Activated CD4-positive, alpha-beta memory T cell treated with anti-CD3 and anti-CD28 coated beads, Interleukin-2, amount 10 ng/mL, durations not matched to agents 7 days and 5 days (primary cell): ENCODE measurements around the gene BCKDK. TPM values are rescaled to one million over a fixed set of nuclear protein-coding genes. Genes with fewer than 3 reads are reported as not detected.
"Not testable (repeated sequence)": the region's sequence is repeated elsewhere in the genome, so short reads cannot be mapped to it uniquely, and the experiment has no call there.

Experiments
- CTCF ChIA-PET: fragments of 350-600 bp; sonication (Branson Sonifier 250); formaldehyde crosslinking; loops from one replicate; lab custom pipeline; 2021; ENCODE audit warnings: antibody characterized with exemption, inconsistent platforms; lab: Charles Lee
- POLR2A ChIA-PET: fragments of 350-600 bp; sonication (Branson Sonifier 250); formaldehyde crosslinking; loops from one replicate; lab custom pipeline; 2021; ENCODE audit warnings: antibody characterized with exemption; lab: Charles Lee
- DNase-seq: peaks from one replicate; pipeline ENCODE4 v3.0.0-alpha.2; 2020
- H3K27ac Mint-ChIP-seq: one replicate; pipeline ENCODE4 v1.8.0; 2021; ENCODE audit warnings: mild to moderate bottlenecking, mixed read lengths
- H3K27me3 Mint-ChIP-seq: one replicate; pipeline ENCODE4 v1.8.0; 2021; ENCODE audit warnings: mixed read lengths
- H3K36me3 Mint-ChIP-seq: one replicate; pipeline ENCODE4 v1.8.0; 2021; ENCODE audit warnings: low read depth, mixed read lengths
- H3K4me1 Mint-ChIP-seq: one replicate; pipeline ENCODE4 v1.8.0; 2021; ENCODE audit warnings: mixed read lengths
- H3K4me3 Mint-ChIP-seq: one replicate; pipeline ENCODE4 v1.8.0; 2021; ENCODE audit warnings: mild to moderate bottlenecking, mixed read lengths
- H3K9me3 Mint-ChIP-seq: one replicate; pipeline ENCODE4 v1.8.0; 2021; ENCODE audit warnings: mixed read lengths
- total RNA-seq, 2 experiments: library from RNA; stranded (reverse); gene quantifications; one replicate each; pipeline ENCODE4 v1.2.3, GENCODE V29; 2021

Gene BCKDK
- total RNA-seq, 2 experiments from 2014 or later, result 32.9 to 34.4 TPM

GRCh38 chr16:31143694-31144148, 35.5 kb downstream of the BCKDK start:
- Mint-ChIP-seq H3K27me3 (peaks cover 9% of the 10 kb centered on the region), H3K36me3 (no peaks in the 10 kb centered on the region), H3K27ac (peak overlapping the region; percentile 52), H3K9me3 (no peaks in the 10 kb centered on the region), H3K4me1 (peaks cover 20% of the 10 kb centered on the region), H3K4me3 (peak overlapping the region; percentile 50)
- POLR2A ChIA-PET, result interaction anchor here (0.7 to 8.1 kb wide), 8 partner anchors 26 to 194 kb away, joined by 3 to 96 read pairs (median 4); partner anchors contain the start of genes FUS, KAT8, ZNF646 and ZNF668
- CTCF ChIA-PET, result interaction anchor here (1.4 to 3.7 kb wide), 7 partner anchors 14 to 329 kb away, joined by 3 to 71 read pairs (median 17); partner anchors contain the start of genes HSD3B7 and KAT8
- no peak for DNase-seq

DNA sequence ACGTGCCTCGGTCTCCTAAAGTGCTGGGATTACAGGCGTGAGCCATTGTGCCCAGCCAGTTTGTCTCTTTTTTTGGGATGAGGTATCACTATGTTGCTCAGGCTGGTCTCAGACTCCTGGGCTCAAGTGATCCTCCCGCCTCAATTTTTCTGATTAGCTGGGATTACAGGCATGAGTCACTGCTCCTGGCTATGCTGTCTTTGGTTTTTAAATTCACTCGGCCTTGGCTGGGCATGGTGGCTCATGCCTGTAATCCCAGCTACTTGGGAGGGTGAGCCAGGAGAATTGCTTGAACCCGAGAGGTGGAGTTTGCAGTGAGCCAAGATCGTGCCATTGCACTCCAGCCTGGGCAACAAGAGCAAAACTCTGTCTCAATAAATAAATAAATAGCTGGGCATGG, 36.2 kb downstream of the BCKDK start:
- H3K9me3 Mint-ChIP-seq, DNase-seq, H3K27ac Mint-ChIP-seq, H3K27me3 Mint-ChIP-seq, H3K36me3 Mint-ChIP-seq, H3K4me3 Mint-ChIP-seq: not testable (repeated sequence)
- peaks cover 20% of the 10 kb centered on the region for H3K4me1 Mint-ChIP-seq
- CTCF ChIA-PET, result interaction anchor here (1.2 to 3.7 kb wide), 4 partner anchors 14 to 160 kb away, joined by 3 to 71 read pairs (median 36); partner anchors contain the start of genes HSD3B7 and KAT8
- POLR2A ChIA-PET, result interaction anchor here (1.0 to 8.1 kb wide), 3 partner anchors 27 to 71 kb away, joined by 3 to 96 read pairs (median 3); partner anchors contain the start of genes FUS, KAT8, ZNF646 and ZNF668

GRCh38 chr16:31145398-31145990, 37.3 kb downstream of the BCKDK start:
- CTCF ChIA-PET, result interaction anchor here (0.7 kb wide), 2 partner anchors 34 to 602 kb away, joined by 4 to 5 read pairs; no protein-coding TSS in a partner anchor
- Mint-ChIP-seq H3K9me3 (no peaks in the 10 kb centered on the region), H3K27me3 (peaks cover 9% of the 10 kb centered on the region), H3K36me3 (no peaks in the 10 kb centered on the region), H3K4me1 (peaks cover 20% of the 10 kb centered on the region), H3K4me3 (no peak overlapping the region), H3K27ac (no peak overlapping the region)
- DNase-seq, result no peak
- POLR2A ChIA-PET, result interaction anchor here (8.1 kb wide), 1 partner anchor 33 kb away, joined by 96 read pairs; the partner anchor contains the start of gene FUS

DNA sequence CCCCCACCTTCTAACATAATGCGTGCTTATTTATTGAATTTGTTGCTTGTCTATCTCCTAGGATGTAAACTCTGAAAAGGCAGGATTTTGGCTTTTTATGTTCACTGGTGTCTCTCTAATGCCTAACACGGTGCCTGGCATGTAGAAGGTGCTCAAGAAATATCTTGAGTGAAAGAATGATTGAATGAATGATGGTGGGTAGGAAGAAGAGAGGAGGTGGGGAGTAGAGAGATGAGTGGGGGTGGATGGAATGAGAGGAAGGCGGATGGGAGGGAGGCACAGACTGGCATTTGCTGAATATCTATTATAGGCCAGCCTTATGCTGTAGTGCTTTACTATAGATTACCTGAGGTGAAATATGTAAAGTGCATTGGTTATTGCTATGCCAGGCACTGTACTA, 39.4 kb downstream of the BCKDK start:
- Mint-ChIP-seq H3K9me3 (no peaks in the 10 kb centered on the region), H3K4me3 (no peak overlapping the region), H3K4me1 (peaks cover 9% of the 10 kb centered on the region), H3K36me3 (no peaks in the 10 kb centered on the region), H3K27me3 (peaks cover 9% of the 10 kb centered on the region), H3K27ac (no peak overlapping the region)
- CTCF ChIA-PET, result no interaction called here
- POLR2A ChIA-PET, result no interaction called here
- no peak for DNase-seq

DNA sequence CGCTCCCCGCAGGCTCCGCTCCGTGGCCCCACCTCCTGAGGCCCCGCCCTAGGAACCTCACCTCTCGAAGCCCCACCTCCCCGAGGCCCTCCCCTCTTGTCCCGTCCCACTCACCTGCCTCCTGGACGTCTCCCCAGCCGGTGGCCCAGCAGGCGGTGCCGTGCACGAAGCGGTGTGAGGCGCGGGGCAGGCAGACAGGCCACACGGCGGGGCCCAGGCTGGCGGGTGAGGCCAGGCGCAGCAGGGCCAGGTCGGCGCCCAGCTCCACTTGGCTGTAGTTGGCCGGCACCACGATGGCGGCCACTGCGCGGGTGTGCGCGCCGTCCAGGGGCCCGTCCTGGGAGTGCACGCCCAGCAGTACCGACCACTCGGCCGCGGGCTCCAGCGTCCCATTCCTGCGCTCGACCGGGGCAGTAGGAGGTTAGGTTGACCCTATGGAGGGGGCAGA, 40.1 kb downstream of the BCKDK start:
- H3K9me3 Mint-ChIP-seq, result no peaks in the 10 kb centered on the region
- CTCF ChIA-PET, result no interaction called here
- no peak overlapping the region for H3K4me3 Mint-ChIP-seq
- POLR2A ChIA-PET, result no interaction called here
- no peaks in the 10 kb centered on the region for H3K36me3 Mint-ChIP-seq
- H3K27me3 Mint-ChIP-seq, result peaks cover 9% of the 10 kb centered on the region
- DNase-seq, result no peak
- peaks cover 8% of the 10 kb centered on the region for H3K4me1 Mint-ChIP-seq
- no peak overlapping the region for H3K27ac Mint-ChIP-seq

- H3K27me3 Mint-ChIP-seq, result peaks cover 9% of the 10 kb centered on the region
- ChIA-PET POLR2A (no interaction called here), CTCF (no interaction called here)
- H3K36me3 Mint-ChIP-seq, result no peaks in the 10 kb centered on the region
- H3K4me1 Mint-ChIP-seq, result peaks cover 2% of the 10 kb centered on the region
- no peaks in the 10 kb centered on the region for H3K9me3 Mint-ChIP-seq
- no peak overlapping the region for H3K27ac Mint-ChIP-seq
- no peak overlapping the region for H3K4me3 Mint-ChIP-seq
- DNase-seq, result no peak
These were observed 40.7 kb downstream of the BCKDK start for GRCh38 chr16:31148896-31149295.

- no peaks in the 10 kb centered on the region for H3K9me3 Mint-ChIP-seq
- CTCF ChIA-PET, result no interaction called here
- POLR2A ChIA-PET, result no interaction called here
These were observed 41.1 kb downstream of the BCKDK start for GRCh38 chr16:31149332-31149731.

GRCh38 chr16:31149894-31150890, 42.0 kb downstream of the BCKDK start, which contains the start of gene PRSS36:
Gene PRSS36 (minus strand): TSS chr16:31150066. CDS start chr16:31150035, 31 bp downstream.
- no peaks in the 10 kb centered on the region for H3K36me3 Mint-ChIP-seq
- ChIA-PET POLR2A (no interaction called here), CTCF (interaction anchor here (0.6 kb wide), 1 partner anchor 320 kb away, joined by 4 read pairs; no protein-coding TSS in a partner anchor)
- DNase-seq, result no peak
- H3K4me1 Mint-ChIP-seq, result peaks cover 2% of the 10 kb centered on the region
- H3K4me3 Mint-ChIP-seq, result no peak within 1 kb of the TSS
- H3K27ac Mint-ChIP-seq, result no peak within 1 kb of the TSS
- H3K27me3 Mint-ChIP-seq, result peaks cover 9% of the 10 kb centered on the region
- H3K9me3 Mint-ChIP-seq, result no peaks in the 10 kb centered on the region

More at GRCh38 chr16:31149332-31149731, 41.1 kb downstream of the BCKDK start:
- H3K36me3 Mint-ChIP-seq, result no peaks in the 10 kb centered on the region
- no peak overlapping the region for H3K27ac Mint-ChIP-seq
- DNase-seq, result no peak
- peaks cover 2% of the 10 kb centered on the region for H3K4me1 Mint-ChIP-seq
- H3K4me3 Mint-ChIP-seq, result no peak overlapping the region
- H3K27me3 Mint-ChIP-seq, result peaks cover 9% of the 10 kb centered on the region

- CTCF ChIA-PET, result interaction anchor here (0.6 kb wide), 1 partner anchor 319 kb away, joined by 4 read pairs; no protein-coding TSS in a partner anchor
- POLR2A ChIA-PET, result interaction anchor here (2.1 kb wide), 1 partner anchor 8 kb away, joined by 5 read pairs; no protein-coding TSS in a partner anchor
These were observed 42.8 kb downstream of the BCKDK start for GRCh38 chr16:31150976-31151375.

DNA sequence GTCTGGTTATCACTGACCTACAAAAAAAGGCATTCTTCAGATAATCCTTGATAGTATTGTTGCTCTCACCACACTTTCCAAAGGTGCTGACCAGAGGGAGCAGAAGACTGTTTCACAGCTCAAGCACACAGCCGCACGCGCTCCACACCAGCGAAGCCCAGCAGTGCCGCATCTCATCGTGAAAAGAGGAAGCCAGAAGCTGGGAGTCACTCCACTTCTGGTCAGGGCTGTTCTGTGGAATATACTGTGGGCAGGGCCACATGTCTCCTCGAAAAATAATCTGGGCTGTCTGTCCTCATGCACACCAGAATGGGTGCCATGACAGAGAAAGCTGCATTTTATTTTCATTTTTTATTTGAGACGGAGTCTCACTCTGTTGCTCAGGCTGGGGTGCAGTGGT, 49.0 kb downstream of the BCKDK start:
- peaks cover 6% of the 10 kb centered on the region for H3K4me1 Mint-ChIP-seq
- DNase-seq, result no peak
- CTCF ChIA-PET, result interaction anchor here (0.5 to 5.2 kb wide), 4 partner anchors 14 to 196 kb away, joined by 3 to 37 read pairs (median 3); no protein-coding TSS in a partner anchor
- H3K4me3 Mint-ChIP-seq, result no peak overlapping the region
- no peaks in the 10 kb centered on the region for H3K9me3 Mint-ChIP-seq
- H3K36me3 Mint-ChIP-seq, result no peaks in the 10 kb centered on the region
- POLR2A ChIA-PET, result interaction anchor here (0.9 to 2.7 kb wide), 3 partner anchors 15 to 23 kb away, joined by 3 to 12 read pairs (median 4); partner anchors contain the start of gene FUS
- H3K27ac Mint-ChIP-seq, result no peak overlapping the region
- peaks cover 15% of the 10 kb centered on the region for H3K27me3 Mint-ChIP-seq

More at GRCh38 chr16:31150976-31151375, 42.8 kb downstream of the BCKDK start:
- not testable (repeated sequence) for H3K4me3 Mint-ChIP-seq, H3K27ac Mint-ChIP-seq, DNase-seq, H3K36me3 Mint-ChIP-seq, H3K9me3 Mint-ChIP-seq, H3K4me1 Mint-ChIP-seq
- H3K27me3 Mint-ChIP-seq, result peaks cover 12% of the 10 kb centered on the region
